K562 (cell line): ENCODE data around the gene CD248. TPM values are rescaled to one million over a fixed set of nuclear protein-coding genes. Genes with fewer than 3 reads are reported as not detected.

ENCODE experiments used
- ATAC-seq: fragments of 200-7000 bp; cut with Tn5 transposase; 3 replicates; pipeline ENCODE4 v1.9.1; 2020; ENCODE audit warnings: moderate library complexity
- BruUV-seq: library from RNA; stranded (reverse); fragments of 400-500 nt; replicated peaks from 2 replicates; lab custom pipeline; 2021; lab: Mats Ljungman, UMichigan
- CTCF ChIA-PET: fragments of 300-600 bp; formaldehyde crosslinking; extraction: SDS; loops from one replicate; lab custom pipeline; 2021; ENCODE audit warnings: low intra/inter-chr PET ratio; lab: Yijun Ruan, JAX
- POLR2A ChIA-PET: fragments of 300-600, 350-650 bp; sonication (Branson Sonifier 250); formaldehyde crosslinking; extraction: SDS; loops from one replicate; lab custom pipeline; 2021; ENCODE audit warnings: antibody characterized with exemption, inconsistent platforms; lab: Yijun Ruan, JAX
- DNase-seq, 4 experiments: peaks; one replicate each; pipeline versions ENCODE4 v3.0.0 to v3.0.0-alpha.2; 2011 to 2018; ENCODE audit warnings: low spot score in 3 of 4, mixed read lengths in 3 of 4; ENCODE audit errors: extremely low read depth in 1 of 4
- FAIRE-seq: peaks from 2 replicates; lab custom pipeline; 2011; peaks lifted over from hg19 to GRCh38; lab: Jason Lieb, UNC
- H2AFZ ChIP-seq: 2 replicates; pipeline ENCODE4 v1.6.0; 2011; ENCODE audit warnings: low read depth, low read length, control low read depth, inconsistent platforms
- H3K27ac ChIP-seq: fragments of 200-600 bp; 3 replicates; pipeline ENCODE4 v1.8.0; 2011; ENCODE audit warnings: low read depth, mild to moderate bottlenecking, control low read depth, inconsistent platforms, low read length, moderate library complexity, mixed read lengths; ENCODE audit errors: extremely low read depth
- H3K27me3 ChIP-seq, 2 experiments: fragments of 300-600 bp in 1 of 2; 2 replicates in 1 of 2; 3 replicates in 1 of 2; pipeline versions ENCODE4 v1.6.0 to v1.8.0; 2011; ENCODE audit warnings: inconsistent platforms in 2 of 2, low read length in 2 of 2, mild to moderate bottlenecking in 1 of 2, mixed read lengths in 1 of 2, moderate library complexity in 1 of 2; ENCODE audit not compliant: control insufficient read depth in 2 of 2, insufficient read depth in 2 of 2
- H3K36me3 ChIP-seq: fragments of 300-600 bp; 3 replicates; pipeline ENCODE4 v1.8.0; 2011; ENCODE audit warnings: mild to moderate bottlenecking, low read length, inconsistent platforms; ENCODE audit not compliant: control insufficient read depth, insufficient read depth
- H3K4me1 ChIP-seq, 2 experiments: fragments of 200-600 bp in 1 of 2; replicated peaks in 1 of 2; 2 replicates in 1 of 2; 3 replicates in 1 of 2; pipeline versions ENCODE4 v1.5.1 to v1.8.0; 2011; ENCODE audit warnings: inconsistent platforms in 2 of 2, low read length in 2 of 2, mild to moderate bottlenecking in 1 of 2, mixed read lengths in 1 of 2, moderate library complexity in 1 of 2; ENCODE audit not compliant: control insufficient read depth in 2 of 2, insufficient read depth in 2 of 2
- H3K4me2 ChIP-seq: 2 replicates; pipeline ENCODE4 v1.6.1; 2011; ENCODE audit warnings: low read length, control low read depth, inconsistent platforms, mixed read lengths; ENCODE audit not compliant: insufficient read depth
- H3K4me3 ChIP-seq: fragments of 200-600 bp; sonication (generic), shearing (Covaris generic); 2 replicates; pipeline ENCODE4 v1.5.1; 2016; ENCODE audit warnings: control low read depth, inconsistent platforms
- H3K79me2 ChIP-seq: fragments of 200-600 bp; 3 replicates; pipeline ENCODE4 v1.8.0; 2011; ENCODE audit warnings: low read length, inconsistent platforms; ENCODE audit not compliant: control insufficient read depth, insufficient read depth
- H3K9ac ChIP-seq, 2 experiments: 2 replicates each; pipeline versions ENCODE4 v1.6.0 to v1.6.1; 2011; ENCODE audit warnings: low read depth in 2 of 2, low read length in 2 of 2, control low read depth in 1 of 2, inconsistent platforms in 1 of 2, mild to moderate bottlenecking in 1 of 2, mixed read lengths in 1 of 2; ENCODE audit not compliant: insufficient read depth in 1 of 2
- H3K9me1 ChIP-seq: one replicate; pipeline ENCODE4 v1.6.0; 2011; ENCODE audit warnings: inconsistent platforms, mild to moderate bottlenecking, low read length, moderate library complexity; ENCODE audit not compliant: control insufficient read depth, insufficient read depth
- H3K9me3 ChIP-seq: replicated peaks from 2 replicates; pipeline ENCODE4 v1.5.1; 2011; ENCODE audit warnings: low read depth, low read length, inconsistent platforms; ENCODE audit not compliant: control insufficient read depth, insufficient read depth
- H4K20me1 ChIP-seq: replicated peaks from 2 replicates; pipeline ENCODE4 v1.6.1; 2011; ENCODE audit warnings: low read length, inconsistent platforms, mixed read lengths; ENCODE audit not compliant: control insufficient read depth, insufficient read depth
- NFE2 ChIP-seq: IDR thresholded peaks from 2 replicates; pipeline ENCODE4 v1.6.1; 2014; ENCODE audit warnings: antibody characterized with exemption, low read depth
- SPI1 ChIP-seq: IDR thresholded peaks from 2 replicates; pipeline ENCODE4 v1.6.1; 2011; ENCODE audit warnings: low read depth, low read length, control low read depth, borderline replicate concordance
- SREBF2 ChIP-seq: sonication (generic); formaldehyde crosslinking; IDR thresholded peaks from 2 replicates; pipeline ENCODE4 v1.4.0; 2020; ENCODE audit warnings: mild to moderate bottlenecking, missing genetic modification reagents
- TBP ChIP-seq: optimal IDR thresholded peaks from 2 replicates; pipeline ENCODE3; 2011; ENCODE audit warnings: low read depth, low read length, improper control_type of control experiment
- TEAD2 ChIP-seq: fragments of 450-650 bp; IDR thresholded peaks from 2 replicates; pipeline ENCODE4 v1.6.1; 2016; ENCODE audit warnings: missing genetic modification characterization, control low read depth, missing compliant biosample characterization
- ZC3H11A ChIP-seq: IDR thresholded peaks from 2 replicates; pipeline ENCODE4 v1.6.1; 2012; ENCODE audit warnings: low read depth, low read length, improper control_type of control experiment
- ZNF184 ChIP-seq: sonication (generic); formaldehyde crosslinking; IDR thresholded peaks from 2 replicates; pipeline ENCODE4 v1.5.0; 2020; ENCODE audit warnings: missing genetic modification reagents
- WGBS: fragments of 100-300 bp; shearing (Covaris generic); methylation state at CpG from one replicate; pipeline ENCODE4 v1.1.6; 2016; ENCODE audit warnings: low coverage, mixed read lengths; ENCODE audit not compliant: insufficient coverage; ENCODE audit errors: missing lambda C conversion rate; 5-methylcytosine and 5-hydroxymethylcytosine counted together
- in situ Hi-C: fragments of 300-500 bp; cut with MboI; formaldehyde crosslinking; loops from 4 replicates; pipeline ENCODE4 v1.15.0; 2018; ENCODE audit warnings: inconsistent platforms, mixed read lengths
- intact Hi-C: fragments of 100-400 bp; cut with micrococcal nuclease; formaldehyde crosslinking; loops from 2 replicates; pipeline ENCODE4 v1.14.2; 2022
- polyA plus RNA-seq, 8 experiments: library from polyadenylated mRNA; depleted of rRNA in 4 of 8; stranded (reverse) in 5 of 8; unstranded in 3 of 8; fragments of >200 nt; fragmentation: Nextera tagmentation in 2 of 8; fragmentation: Illumina TruSeq in 1 of 8; extraction: Ambion mirVana in 2 of 8; extraction: Trizol in 1 of 8; gene quantifications; 2 replicates each; pipeline versions ENCODE4 v1.2.1 to v1.2.3, GENCODE V29; 2011 to 2014; ENCODE audit warnings: inconsistent platforms in 1 of 8, missing spikeins in 1 of 8
- total RNA-seq, 7 experiments: library from RNA; depleted of rRNA in 6 of 7; stranded (reverse); fragments of >200 nt in 6 of 7; fragmentation: Illumina TruSeq in 2 of 7; extraction: Trizol in 2 of 7; gene quantifications; 2 replicates each; pipeline versions ENCODE4 v1.2.1 to v1.2.3, GENCODE V29; 2011 to 2021; ENCODE audit warnings: low replicate concordance in 1 of 7
- TF ChIP-seq, protein P1 (sequence below): fragments of 250-450 bp; sonication (Bioruptor Pico); IDR thresholded peaks from 2 replicates; pipeline ENCODE4 v1.8.0; 2021; ENCODE audit warnings: borderline replicate concordance, mild to moderate bottlenecking, moderate library complexity; ENCODE audit not compliant: poor library complexity, severe bottlenecking
- TF ChIP-seq, protein P2 (sequence below): conservative IDR thresholded peaks from 2 replicates; pipeline ENCODE4 v1.6.1; 2011; ENCODE audit warnings: low read depth, mild to moderate bottlenecking, low read length; ENCODE audit not compliant: control insufficient read depth
- TF ChIP-seq, protein P3 (sequence below): fragments of 450-650 bp; formaldehyde crosslinking; conservative IDR thresholded peaks from 2 replicates; pipeline ENCODE4 v1.4.0; 2022; ENCODE audit warnings: mild to moderate bottlenecking, missing genetic modification characterization

CD248 gene
- total and polyA plus RNA-seq, 9 of the 15 experiments (the other 6 are each of a cell fraction or from before 2014, with no cell fraction given): 0.09 TPM; not detected in 8

DNA sequence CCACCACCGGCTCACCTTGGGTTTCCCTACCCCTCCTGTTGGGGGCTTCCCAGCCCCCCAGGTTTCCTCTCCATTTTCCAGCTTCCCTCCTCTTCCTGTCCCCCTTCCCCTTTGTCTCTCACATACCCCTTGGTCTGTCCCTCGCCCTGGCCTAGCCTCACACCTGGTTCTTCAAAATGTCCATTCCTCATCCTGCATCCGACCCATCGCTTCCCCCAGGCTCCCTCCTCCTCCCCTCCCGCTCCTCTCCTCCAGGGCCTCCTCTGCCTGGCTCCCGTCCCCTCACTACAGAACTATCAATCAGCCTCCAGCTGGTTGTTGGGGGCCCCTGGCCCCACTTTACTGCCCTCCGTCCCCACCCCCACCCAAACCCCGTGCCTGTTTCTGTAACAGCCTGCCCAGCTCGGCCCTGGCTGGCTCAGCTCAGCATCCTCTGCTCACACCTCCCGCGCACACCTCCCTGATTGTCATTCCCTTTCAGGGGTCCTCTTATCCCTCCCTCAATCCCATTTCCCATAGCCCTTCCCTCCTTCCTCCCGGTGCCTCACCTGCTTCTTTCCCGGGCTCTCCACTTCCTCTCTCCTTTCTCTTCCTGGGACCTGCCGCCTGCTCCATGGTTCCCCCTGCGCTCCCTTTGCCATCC lies 37.6 kb downstream of the CD248 start:
- H3K4me3 ChIP-seq: no peak overlapping the region
- no peaks in the 10 kb centered on the region for H3K9me3 ChIP-seq
- no peak overlapping the region for H3K4me2 ChIP-seq
- DNase-seq (no peak), ATAC-seq (no peak), FAIRE-seq (no peak)
- peaks cover 19% of the 10 kb centered on the region for H4K20me1 ChIP-seq
- 42% methylated on average over 6 of the region's 15 CpGs for WGBS
- CTCF ChIA-PET: no interaction called here
- H3K27me3 ChIP-seq: no peaks in the 10 kb centered on the region
- peaks cover 4% of the 10 kb centered on the region for H3K9me1 ChIP-seq
- no peaks in the 10 kb centered on the region for H3K79me2 ChIP-seq
- H3K4me1 ChIP-seq: peaks cover 2 to 36% of the 10 kb centered on the region in 2 experiments; a peak in 3 of 5 replicates
- in situ Hi-C loops (no loop called here), intact Hi-C loops (no loop called here)
- H3K27ac ChIP-seq: no peak overlapping the region
- TF ChIP-seq SPI1 (0 out of 2 replicates have a peak, but pooled peaks have one; percentile 27), TBP (no peak)
- POLR2A ChIA-PET: interaction anchor here (0.6 to 3.0 kb wide), 2 partner anchors 10 to 36 kb away, joined by 6 to 14 read pairs; partner anchors contain the start of gene YIF1A
- no TSS peak for BruUV-seq
- H2AFZ ChIP-seq: no peak overlapping the region
- H3K9ac ChIP-seq: no peak overlapping the region; a peak in 1 of 4 replicates
- peaks cover 27% of the 10 kb centered on the region; the same call in 2 of the 3 replicates for H3K36me3 ChIP-seq

DNA sequence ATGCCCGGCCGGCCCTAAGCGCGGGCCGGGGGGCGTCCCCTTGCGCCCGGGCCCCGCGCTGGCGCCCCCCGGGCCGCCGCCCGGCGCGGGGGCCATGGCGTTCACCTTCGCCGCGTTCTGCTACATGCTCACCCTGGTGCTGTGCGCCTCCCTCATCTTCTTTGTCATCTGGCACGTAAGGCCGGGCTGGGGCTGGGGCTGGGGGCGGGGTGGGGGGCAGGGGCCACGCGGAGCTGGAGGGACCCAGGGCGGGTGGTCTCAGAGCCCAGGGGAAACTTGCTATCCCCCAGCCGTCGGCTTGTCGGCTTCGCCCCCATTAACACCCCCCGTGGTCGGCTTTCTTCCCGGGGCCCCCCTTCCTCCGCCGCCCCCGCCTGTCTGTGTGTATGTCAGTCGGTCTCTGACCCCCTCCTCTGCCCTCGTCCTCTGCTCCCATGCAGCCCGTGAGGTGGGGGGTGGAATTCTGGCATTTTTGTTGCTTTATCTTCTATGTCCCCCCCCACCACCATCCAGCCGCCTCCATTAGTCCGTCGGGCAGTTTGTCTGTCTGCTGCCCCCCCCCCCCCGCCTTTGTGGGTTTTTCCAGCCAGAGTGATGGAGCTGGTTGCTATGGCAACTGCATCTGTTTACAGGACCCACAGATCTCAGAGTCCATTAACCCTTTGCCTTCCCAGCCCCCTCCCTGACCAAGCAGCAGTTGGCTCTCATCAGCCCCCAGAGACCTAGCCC lies 38.3 kb downstream of the CD248 start:
- ATAC-seq (no peak), FAIRE-seq (no peak), DNase-seq (peak; percentile 60 to 69 (median 64))
- no peak overlapping the region for H2AFZ ChIP-seq
- H3K9ac ChIP-seq: peak overlapping the region in 1 of 2 experiments; percentile 75; a peak in 2 of 4 replicates
- intact Hi-C loops (no loop called here), in situ Hi-C loops (no loop called here)
- no peaks in the 10 kb centered on the region for H3K27me3 ChIP-seq
- H4K20me1 ChIP-seq: peaks cover 19% of the 10 kb centered on the region
- WGBS: 10% methylated on average over 3 of the region's 45 CpGs
- H3K27ac ChIP-seq: no peak overlapping the region
- H3K4me1 ChIP-seq: peaks cover 2 to 29% of the 10 kb centered on the region in 2 experiments; a peak in 3 of 5 replicates
- H3K4me3 ChIP-seq: no peak overlapping the region
- peaks cover 4% of the 10 kb centered on the region for H3K9me1 ChIP-seq
- CTCF ChIA-PET: no interaction called here
- no TSS peak for BruUV-seq
- no peaks in the 10 kb centered on the region for H3K79me2 ChIP-seq
- POLR2A ChIA-PET: interaction anchor here (0.6 to 3.0 kb wide), 2 partner anchors 11 to 37 kb away, joined by 6 to 14 read pairs; partner anchors contain the start of gene YIF1A
- H3K36me3 ChIP-seq: peaks cover 29% of the 10 kb centered on the region; the same call in 2 of the 3 replicates
- no peaks in the 10 kb centered on the region for H3K9me3 ChIP-seq
- H3K4me2 ChIP-seq: no peak overlapping the region
- no peak for TF ChIP-seq NFE2
- TF ChIP-seq, protein P1, sequence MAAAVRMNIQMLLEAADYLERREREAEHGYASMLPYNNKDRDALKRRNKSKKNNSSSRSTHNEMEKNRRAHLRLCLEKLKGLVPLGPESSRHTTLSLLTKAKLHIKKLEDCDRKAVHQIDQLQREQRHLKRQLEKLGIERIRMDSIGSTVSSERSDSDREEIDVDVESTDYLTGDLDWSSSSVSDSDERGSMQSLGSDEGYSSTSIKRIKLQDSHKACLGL (CRISPR knock-in tag): no peak
- TF ChIP-seq, protein P2, sequence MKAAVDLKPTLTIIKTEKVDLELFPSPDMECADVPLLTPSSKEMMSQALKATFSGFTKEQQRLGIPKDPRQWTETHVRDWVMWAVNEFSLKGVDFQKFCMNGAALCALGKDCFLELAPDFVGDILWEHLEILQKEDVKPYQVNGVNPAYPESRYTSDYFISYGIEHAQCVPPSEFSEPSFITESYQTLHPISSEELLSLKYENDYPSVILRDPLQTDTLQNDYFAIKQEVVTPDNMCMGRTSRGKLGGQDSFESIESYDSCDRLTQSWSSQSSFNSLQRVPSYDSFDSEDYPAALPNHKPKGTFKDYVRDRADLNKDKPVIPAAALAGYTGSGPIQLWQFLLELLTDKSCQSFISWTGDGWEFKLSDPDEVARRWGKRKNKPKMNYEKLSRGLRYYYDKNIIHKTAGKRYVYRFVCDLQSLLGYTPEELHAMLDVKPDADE: 0 out of 2 replicates have a peak, but pooled peaks have one; percentile 12
- no peak for TF ChIP-seq TEAD2 (tag)
- TF ChIP-seq, protein P3, sequence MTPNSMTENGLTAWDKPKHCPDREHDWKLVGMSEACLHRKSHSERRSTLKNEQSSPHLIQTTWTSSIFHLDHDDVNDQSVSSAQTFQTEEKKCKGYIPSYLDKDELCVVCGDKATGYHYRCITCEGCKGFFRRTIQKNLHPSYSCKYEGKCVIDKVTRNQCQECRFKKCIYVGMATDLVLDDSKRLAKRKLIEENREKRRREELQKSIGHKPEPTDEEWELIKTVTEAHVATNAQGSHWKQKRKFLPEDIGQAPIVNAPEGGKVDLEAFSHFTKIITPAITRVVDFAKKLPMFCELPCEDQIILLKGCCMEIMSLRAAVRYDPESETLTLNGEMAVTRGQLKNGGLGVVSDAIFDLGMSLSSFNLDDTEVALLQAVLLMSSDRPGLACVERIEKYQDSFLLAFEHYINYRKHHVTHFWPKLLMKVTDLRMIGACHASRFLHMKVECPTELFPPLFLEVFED (CRISPR knock-in tag): no peak
- no peak for TF ChIP-seq ZC3H11A
- TF ChIP-seq ZNF184 (CRISPR knock-in tag): no peak
- TF ChIP-seq SREBF2 (CRISPR knock-in tag): no peak
